Parathyroid adenoma (tissue), 2 donors: ENCODE measurements around the gene RASSF8.
A peak's percentile ranks its signal among the peaks of the same experiment; 100 is the strongest.

Source experiments
- H2AFZ ChIP-seq: fragments of 300-600 bp; sonication (generic); one replicate; pipeline ENCODE4 v1.7.0; 2017; ENCODE audit warnings: antibody characterized with exemption, mild to moderate bottlenecking
- H3K27ac ChIP-seq: fragments of 300-600 bp; sonication (generic); one replicate; pipeline ENCODE4 v1.7.0; 2017
- H3K27me3 ChIP-seq: fragments of 300-600 bp; sonication (generic); one replicate; pipeline ENCODE4 v1.7.0; 2017; ENCODE audit warnings: low read length; ENCODE audit not compliant: control insufficient read depth, insufficient read depth
- H3K36me3 ChIP-seq: fragments of 300-600 bp; sonication (generic); one replicate; pipeline ENCODE4 v1.7.0; 2017; ENCODE audit warnings: low read length; ENCODE audit not compliant: control insufficient read depth, insufficient read depth
- H3K4me1 ChIP-seq: fragments of 300-600 bp; sonication (generic); one replicate; pipeline ENCODE4 v1.7.0; 2017; ENCODE audit warnings: control low read depth
- H3K4me2 ChIP-seq: fragments of 300-600 bp; sonication (generic); one replicate; pipeline ENCODE4 v1.7.0; 2017; ENCODE audit warnings: low read length
- H3K4me3 ChIP-seq: fragments of 300-600 bp; sonication (generic); one replicate; pipeline ENCODE4 v1.7.0; 2017; ENCODE audit warnings: low read depth, low read length
- H3K79me2 ChIP-seq: fragments of 300-600 bp; sonication (generic); one replicate; pipeline ENCODE4 v1.7.0; 2017; ENCODE audit warnings: control low read depth
- H3K9ac ChIP-seq: fragments of 300-600 bp; sonication (generic); one replicate; pipeline ENCODE4 v1.7.0; 2017; ENCODE audit warnings: mild to moderate bottlenecking
- H3K9me3 ChIP-seq: fragments of 300-600 bp; sonication (generic); one replicate; pipeline ENCODE4 v1.7.0; 2017; ENCODE audit warnings: low read length; ENCODE audit not compliant: control insufficient read depth
- CTCF ChIP-seq: fragments of 300-600 bp; sonication (generic); IDR thresholded peaks from one replicate; pipeline ENCODE4 v1.7.0; 2017; ENCODE audit warnings: antibody characterized with exemption, mild to moderate bottlenecking
- donor health status: primary hyperparathyroidism.

Gene RASSF8

GRCh38 chr12:26095186-26095585, 136.7 kb downstream of the RASSF8 start:
- no peak overlapping the region for H3K4me3 ChIP-seq
- no peak overlapping the region for H3K4me2 ChIP-seq
- H3K36me3 ChIP-seq = no peaks in the 10 kb centered on the region
- no peak for TF ChIP-seq CTCF
- no peaks in the 10 kb centered on the region for H3K4me1 ChIP-seq
- H3K9ac ChIP-seq = no peak overlapping the region
- no peak overlapping the region for H2AFZ ChIP-seq
- no peaks in the 10 kb centered on the region for H3K79me2 ChIP-seq
- no peaks in the 10 kb centered on the region for H3K9me3 ChIP-seq
- H3K27ac ChIP-seq = no peak overlapping the region
- no peaks in the 10 kb centered on the region for H3K27me3 ChIP-seq

- Histone ChIP-seq H3K27ac (no peak overlapping the region), H3K4me1 (peaks cover 3% of the 10 kb centered on the region)
- no peak for TF ChIP-seq CTCF
Observed at GRCh38 chr12:26096036-26096435, 137.6 kb downstream of the RASSF8 start.

GRCh38 chr12:26097046-26097878, 138.8 kb downstream of the RASSF8 start:
- H3K4me3 ChIP-seq = no peak overlapping the region
- H2AFZ ChIP-seq = no peak overlapping the region
- no peaks in the 10 kb centered on the region for H3K36me3 ChIP-seq
- H3K27ac ChIP-seq = no peak overlapping the region
- no peaks in the 10 kb centered on the region for H3K79me2 ChIP-seq
- H3K9me3 ChIP-seq = no peaks in the 10 kb centered on the region
- peaks cover 7% of the 10 kb centered on the region for H3K4me1 ChIP-seq
- no peak overlapping the region for H3K9ac ChIP-seq
- TF ChIP-seq CTCF = peak; percentile 95
- H3K27me3 ChIP-seq = no peaks in the 10 kb centered on the region
- H3K4me2 ChIP-seq = no peak overlapping the region

More at GRCh38 chr12:26096036-26096435, 137.6 kb downstream of the RASSF8 start:
- no peaks in the 10 kb centered on the region for H3K9me3 ChIP-seq
- H3K79me2 ChIP-seq = no peaks in the 10 kb centered on the region
- no peak overlapping the region for H3K4me2 ChIP-seq
- no peak overlapping the region for H2AFZ ChIP-seq
- no peak overlapping the region for H3K9ac ChIP-seq
- H3K36me3 ChIP-seq = no peaks in the 10 kb centered on the region
- no peak overlapping the region for H3K4me3 ChIP-seq
- H3K27me3 ChIP-seq = no peaks in the 10 kb centered on the region

- TF ChIP-seq CTCF = no peak
- H3K79me2 ChIP-seq = no peaks in the 10 kb centered on the region
- H3K9me3 ChIP-seq = no peaks in the 10 kb centered on the region
- no peak overlapping the region for H3K27ac ChIP-seq
- peak overlapping the region; percentile 5 for H3K4me2 ChIP-seq
- no peak overlapping the region for H2AFZ ChIP-seq
- peaks cover 7% of the 10 kb centered on the region for H3K4me1 ChIP-seq
- H3K9ac ChIP-seq = no peak overlapping the region
- no peaks in the 10 kb centered on the region for H3K36me3 ChIP-seq
- no peak overlapping the region for H3K4me3 ChIP-seq
- H3K27me3 ChIP-seq = no peaks in the 10 kb centered on the region
Observed at GRCh38 chr12:26100666-26101349, 142.3 kb downstream of the RASSF8 start.
